Liver (tissue), 9 donors: ENCODE data around the gene METTL4. TPM values are rescaled to one million over a fixed set of nuclear protein-coding genes. Genes with fewer than 3 reads are reported as not detected.

Source experiments
- DNase-seq: peaks from one replicate; pipeline ENCODE4 v3.0.0-alpha.2; 2017; ENCODE audit warnings: low spot score
- H3K27ac ChIP-seq, 2 donors: one replicate each; pipeline ENCODE4 v1.7.0; 2013; ENCODE audit warnings: inconsistent platforms in 2 of 2, low read length in 2 of 2, control low read depth in 1 of 2, low read depth in 1 of 2, mild to moderate bottlenecking in 1 of 2
- H3K27me3 ChIP-seq, 4 donors: one replicate each; pipeline versions ENCODE4 v1.6.1 to v1.7.0; 2013; ENCODE audit warnings: low read length in 3 of 4, inconsistent platforms in 1 of 4, mild to moderate bottlenecking in 1 of 4, moderate library complexity in 1 of 4; ENCODE audit not compliant: control insufficient read depth in 4 of 4, insufficient read depth in 4 of 4
- H3K36me3 ChIP-seq, 4 donors: one replicate each; pipeline versions ENCODE4 v1.6.1 to v1.7.0; 2013; ENCODE audit warnings: low read length in 3 of 4, mild to moderate bottlenecking in 3 of 4, low read depth in 1 of 4, moderate library complexity in 1 of 4; ENCODE audit not compliant: control insufficient read depth in 4 of 4, insufficient read depth in 3 of 4
- H3K4me1 ChIP-seq, 4 donors: one replicate each; pipeline versions ENCODE4 v1.6.1 to v1.7.0; 2013; ENCODE audit warnings: low read length in 3 of 4, mild to moderate bottlenecking in 3 of 4, moderate library complexity in 1 of 4; ENCODE audit not compliant: control insufficient read depth in 4 of 4, insufficient read depth in 4 of 4
- H3K4me3 ChIP-seq, 3 donors: one replicate each; pipeline versions ENCODE4 v1.6.1 to v1.7.0; 2013; ENCODE audit warnings: low read length in 3 of 3, control low read depth in 1 of 3, low read depth in 1 of 3, mild to moderate bottlenecking in 1 of 3
- H3K9ac ChIP-seq, 2 donors: one replicate each; pipeline ENCODE4 v1.7.0; 2013; ENCODE audit warnings: low read length in 2 of 2, mild to moderate bottlenecking in 2 of 2, moderate library complexity in 2 of 2, control low read depth in 1 of 2, low read depth in 1 of 2
- H3K9me3 ChIP-seq, 4 donors: one replicate each; pipeline versions ENCODE4 v1.6.1 to v1.7.0; 2013; ENCODE audit warnings: low read length in 3 of 4; ENCODE audit not compliant: control insufficient read depth in 4 of 4
- ATF3 ChIP-seq: IDR thresholded peaks from 2 replicates; pipeline ENCODE4 v1.6.1; 2016; ENCODE audit warnings: antibody characterized with exemption
- CTCF ChIP-seq: fragments of 150-350 bp; IDR thresholded peaks from 2 replicates; pipeline ENCODE4 v1.5.1; 2017; ENCODE audit warnings: improper control_type of control experiment, low read depth, low read length; ENCODE audit not compliant: missing input control
- EGR1 ChIP-seq, 2 donors: IDR thresholded peaks; 2 replicates each; pipeline ENCODE4 v1.6.1; 2016 to 2018; ENCODE audit warnings: antibody characterized with exemption in 2 of 2, low read depth in 2 of 2
- FOXA2 ChIP-seq: IDR thresholded peaks from 2 replicates; pipeline ENCODE4 v1.6.1; 2016; ENCODE audit warnings: antibody characterized with exemption
- GABPA ChIP-seq, 2 donors: IDR thresholded peaks in 1 of 2; conservative IDR thresholded peaks in 1 of 2; 2 replicates each; pipeline ENCODE4 v1.6.1; 2016; ENCODE audit warnings: antibody characterized with exemption in 2 of 2, mild to moderate bottlenecking in 1 of 2, moderate library complexity in 1 of 2
- HNF4A ChIP-seq, 2 donors: conservative IDR thresholded peaks; 2 replicates each; pipeline ENCODE4 v1.6.1; 2016; ENCODE audit warnings: antibody characterized with exemption in 2 of 2, mild to moderate bottlenecking in 2 of 2
- HNF4G ChIP-seq: IDR thresholded peaks from 2 replicates; pipeline ENCODE4 v1.6.1; 2016; ENCODE audit warnings: antibody characterized with exemption
- JUND ChIP-seq, 2 donors: IDR thresholded peaks; 2 replicates each; pipeline ENCODE4 v1.6.1; 2016; ENCODE audit warnings: antibody characterized with exemption in 2 of 2
- MAX ChIP-seq: IDR thresholded peaks from 2 replicates; pipeline ENCODE4 v1.6.1; 2016; ENCODE audit warnings: antibody characterized with exemption
- NR2F2 ChIP-seq: IDR thresholded peaks from 2 replicates; pipeline ENCODE4 v1.6.1; 2016; ENCODE audit warnings: antibody characterized with exemption
- RAD21 ChIP-seq, 2 donors: IDR thresholded peaks; 2 replicates each; pipeline ENCODE4 v1.6.1; 2016; ENCODE audit warnings: antibody characterized with exemption in 2 of 2, mild to moderate bottlenecking in 2 of 2
- REST ChIP-seq: IDR thresholded peaks from 2 replicates; pipeline ENCODE4 v1.6.1; 2016; ENCODE audit warnings: antibody characterized with exemption, mild to moderate bottlenecking
- SP1 ChIP-seq: IDR thresholded peaks from 2 replicates; pipeline ENCODE4 v1.6.1; 2018; ENCODE audit warnings: antibody characterized with exemption, mild to moderate bottlenecking
- TAF1 ChIP-seq: conservative IDR thresholded peaks from 2 replicates; pipeline ENCODE4 v1.6.1; 2016; ENCODE audit warnings: antibody characterized with exemption, mild to moderate bottlenecking
- YY1 ChIP-seq: IDR thresholded peaks from 2 replicates; pipeline ENCODE4 v1.6.1; 2016; ENCODE audit warnings: antibody characterized with exemption, mild to moderate bottlenecking
- ZBTB33 ChIP-seq: IDR thresholded peaks from 2 replicates; pipeline ENCODE4 v1.6.1; 2016; ENCODE audit warnings: antibody characterized with exemption
- WGBS: extraction: QIAGEN DNeasy Blood & Tissue Kit; methylation state at CpG from one replicate; pipeline ENCODE4 v1.1.7; 2013; 5-methylcytosine and 5-hydroxymethylcytosine counted together
- polyA plus RNA-seq, 2 donors: library from polyadenylated mRNA; stranded (reverse) in 1 of 2; unstranded in 1 of 2; fragments of 200-250 nt in 1 of 2; fragments of >200 nt in 1 of 2; fragmentation: Nextera tagmentation in 1 of 2; extraction: Ambion mirVana in 1 of 2; gene quantifications; one replicate each; pipeline versions ENCODE4 v1.2.1 to v1.2.3, GENCODE V29; 2013 to 2015
- total RNA-seq, 2 donors: library from RNA; depleted of rRNA; stranded (reverse); fragments of >200 nt; gene quantifications; one replicate each; pipeline ENCODE4 v1.2.3, GENCODE V29; 2014
- donor health status: healthy.
- donor health status: healthy.
- donor health status: healthy.
- donor health status: healthy.
- donor health status: healthy.

Gene METTL4
- total and polyA plus RNA-seq, 4 donors = 1.9 to 13.9 (median 3.5) TPM

- TF ChIP-seq GABPA (IDR thresholded peaks at IDR 0.05 in 1 of 2, conservative IDR thresholded peaks at IDR 0.05 in 1 of 2) (no peak), RAD21 (IDR thresholded peaks at IDR 0.05) (no peak), YY1 (no peak), FOXA2 (no peak), NR2F2 (no peak), MAX (no peak), TAF1 (no peak), HNF4A (conservative IDR thresholded peaks at IDR 0.05) (no peak), SP1 (no peak), JUND (IDR thresholded peaks at IDR 0.05) (no peak), HNF4G (no peak), ATF3 (no peak), EGR1 (IDR thresholded peaks at IDR 0.05; ENCODE audit: low read depth in 2 of 2) (no peak), ZBTB33 (no peak), CTCF (no peak), REST (no peak)
- Histone ChIP-seq H3K4me3 (no peak overlapping the region), H3K27ac (no peak overlapping the region), H3K36me3 (no peaks in the 10 kb centered on the region), H3K27me3 (no peaks in the 10 kb centered on the region), H3K9me3 (no peaks in the 10 kb centered on the region), H3K4me1 (no peaks in the 10 kb centered on the region), H3K9ac (no peak overlapping the region)
- no peak for DNase-seq
- WGBS = 69% methylated on average over 5 of the region's 5 CpGs
Observed at GRCh38 chr18:2518473-2518872, 52.8 kb downstream of the METTL4 start.
